Measurements from ENCODE around the gene CD180. TPM values are rescaled to one million over a fixed set of nuclear protein-coding genes. Genes with fewer than 3 reads are reported as not detected.

CD180 gene
- total and polyA plus RNA-seq, 4 donors: 0.59 to 2.6 (median 2.2) TPM

- 90% methylated on average over 2 of the region's 2 CpGs for WGBS, 2 donors
- H3K27me3 ChIP-seq (ENCODE audit: control insufficient read depth in 3 of 3, insufficient read depth in 3 of 3, low read length in 2 of 3): no peaks in the 10 kb centered on the region
Observed at GRCh38 chr5:67129768-67130167, 66.8 kb downstream of the CD180 start.

More at GRCh38 chr5:67129768-67130167, 66.8 kb downstream of the CD180 start:
- Histone ChIP-seq H3K4me3 (no peak overlapping the region), H3K36me3 (ENCODE audit: control insufficient read depth in 4 of 4, insufficient read depth in 4 of 4, low read length in 4 of 4) (peaks cover 5 to 27% (median 25%) of the 10 kb centered on the region in 4 donors), H3K4me1 (ENCODE audit: control insufficient read depth in 5 of 5, insufficient read depth in 5 of 5, low read length in 5 of 5) (peaks cover 0 to 1% (median 0%) of the 10 kb centered on the region in 5 donors), H3K9ac (ENCODE audit: insufficient read depth in 1 of 2, low read length in 2 of 2) (no peak overlapping the region), H3K9me3 (ENCODE audit: control insufficient read depth in 4 of 4, insufficient read depth in 3 of 4, low read length in 3 of 4) (no peaks in the 10 kb centered on the region), H3K27ac (ENCODE audit: low read depth in 1 of 2, low read length in 1 of 2) (no peak overlapping the region)
- no peak for TF ChIP-seq CTCF (IDR thresholded peaks at IDR 0.05; ENCODE audit: control extremely low read depth, extremely low read depth)
- DNase-seq: no peak
- no peak for ATAC-seq (ENCODE audit: insufficient read depth, low FRiP score)

Measured in lung (tissue), 12 donors.